ENCODE data around the gene HYAL2.

GRCh38 chr3:50293079-50293801, 29.3 kb downstream of the HYAL2 start:
- no peak for TF ChIP-seq CTCF (conservative IDR thresholded peaks at IDR 0.05; ENCODE audit: low read length)
- TF ChIP-seq EZH2phosphoT487 (IDR thresholded peaks at IDR 0.05; ENCODE audit: borderline replicate concordance) = no peak
